HUES6 (cell line): Measurements from ENCODE around the gene RAB25.

Source experiments
- H3K27ac ChIP-seq: 2 replicates; pipeline ENCODE4 v1.7.0; 2013; ENCODE audit warnings: low read depth, mild to moderate bottlenecking, low read length, inconsistent platforms
- H3K27me3 ChIP-seq: 2 replicates; pipeline ENCODE4 v1.6.1; 2013; ENCODE audit warnings: low read length; ENCODE audit not compliant: control insufficient read depth, insufficient read depth
- H3K36me3 ChIP-seq: 2 replicates; pipeline ENCODE4 v1.6.1; 2013; ENCODE audit warnings: low read length; ENCODE audit not compliant: control insufficient read depth, insufficient read depth
- H3K4me1 ChIP-seq: 2 replicates; pipeline ENCODE4 v1.6.1; 2013; ENCODE audit warnings: low read length; ENCODE audit not compliant: control insufficient read depth, insufficient read depth
- H3K4me3 ChIP-seq: 2 replicates; pipeline ENCODE4 v1.5.1; 2013; ENCODE audit warnings: low read depth, low read length
- H3K9ac ChIP-seq: one replicate; pipeline ENCODE4 v1.6.1; 2013; ENCODE audit warnings: mild to moderate bottlenecking, low read length
- H3K9me3 ChIP-seq: 2 replicates; pipeline ENCODE4 v1.6.1; 2013; ENCODE audit warnings: low read depth, low read length; ENCODE audit not compliant: control insufficient read depth, insufficient read depth

Gene RAB25

GRCh38 chr1:156072251-156072650, 11.3 kb downstream of the RAB25 start:
- peaks cover 41% of the 10 kb centered on the region for H3K4me1 ChIP-seq
- H3K27ac ChIP-seq: no peak overlapping the region
- H3K9me3 ChIP-seq: no peaks in the 10 kb centered on the region
- no peak overlapping the region for H3K9ac ChIP-seq
- no peaks in the 10 kb centered on the region for H3K27me3 ChIP-seq
- peaks cover 22% of the 10 kb centered on the region for H3K36me3 ChIP-seq
- H3K4me3 ChIP-seq: no peak overlapping the region

- peaks cover 50% of the 10 kb centered on the region for H3K4me1 ChIP-seq
- no peaks in the 10 kb centered on the region for H3K27me3 ChIP-seq
- no peak overlapping the region for H3K4me3 ChIP-seq
- no peak overlapping the region for H3K27ac ChIP-seq
- H3K9ac ChIP-seq: no peak overlapping the region
- peaks cover 26% of the 10 kb centered on the region for H3K36me3 ChIP-seq
- no peaks in the 10 kb centered on the region for H3K9me3 ChIP-seq
Observed at GRCh38 chr1:156073110-156073687, 12.2 kb downstream of the RAB25 start.

- Histone ChIP-seq H3K9ac (no peak overlapping the region), H3K9me3 (no peaks in the 10 kb centered on the region), H3K36me3 (peaks cover 26% of the 10 kb centered on the region), H3K4me3 (no peak overlapping the region), H3K4me1 (peaks cover 56% of the 10 kb centered on the region), H3K27ac (no peak overlapping the region), H3K27me3 (no peaks in the 10 kb centered on the region)
Observed at GRCh38 chr1:156073740-156074139, 12.8 kb downstream of the RAB25 start.

DNA sequence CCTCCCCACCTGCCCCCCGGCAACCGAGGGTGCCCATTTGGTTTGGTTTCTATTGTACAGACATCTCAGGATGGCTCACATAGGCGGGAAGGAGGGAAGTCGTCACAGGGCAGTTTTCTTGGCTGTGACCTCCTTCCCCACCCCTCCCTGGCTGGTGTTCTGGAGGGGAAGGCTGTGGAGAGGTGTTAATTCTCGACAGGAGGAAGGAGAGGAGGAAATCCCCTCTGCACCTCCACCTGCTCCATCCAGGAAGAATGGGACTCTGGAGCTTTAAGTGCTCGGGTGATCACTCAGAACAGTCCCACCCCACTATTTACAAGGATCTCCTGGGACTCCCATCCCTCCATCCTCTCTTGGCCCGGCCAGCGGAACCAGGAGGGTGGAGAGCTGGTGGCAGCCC, 13.7 kb downstream of the RAB25 start:
- Histone ChIP-seq H3K27ac (no peak overlapping the region), H3K9ac (no peak overlapping the region), H3K27me3 (no peaks in the 10 kb centered on the region), H3K36me3 (peaks cover 25% of the 10 kb centered on the region), H3K4me3 (no peak overlapping the region), H3K4me1 (peaks cover 62% of the 10 kb centered on the region), H3K9me3 (no peaks in the 10 kb centered on the region)

GRCh38 chr1:156075162-156075561, 14.2 kb downstream of the RAB25 start:
- Histone ChIP-seq H3K4me3 (no peak overlapping the region), H3K27me3 (no peaks in the 10 kb centered on the region), H3K4me1 (peaks cover 67% of the 10 kb centered on the region), H3K36me3 (peaks cover 20% of the 10 kb centered on the region), H3K9me3 (no peaks in the 10 kb centered on the region), H3K9ac (no peak overlapping the region), H3K27ac (no peak overlapping the region)

DNA sequence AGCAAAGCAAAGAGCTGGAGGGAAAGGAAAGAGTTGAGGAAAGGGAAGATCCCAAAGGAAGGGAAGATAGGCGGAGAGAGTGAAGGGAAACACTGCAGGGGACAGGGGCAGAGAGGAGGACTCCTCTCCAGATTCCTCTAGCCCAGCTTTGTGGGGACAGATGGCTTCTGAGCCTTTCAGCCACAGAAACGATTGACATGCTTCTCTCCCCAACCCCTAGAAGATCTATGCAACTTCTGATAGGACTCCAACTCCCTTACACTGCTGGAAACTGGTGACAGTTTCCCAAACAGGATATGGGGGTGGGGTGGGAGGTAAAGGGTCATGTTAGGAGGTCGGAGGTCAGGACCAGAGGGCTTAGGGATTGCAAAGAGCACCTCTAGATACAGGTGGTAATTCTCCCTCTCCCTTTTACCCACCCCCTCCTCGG, 14.8 kb downstream of the RAB25 start:
- Histone ChIP-seq H3K9ac (no peak overlapping the region), H3K27ac (no peak overlapping the region)

GRCh38 chr1:156076609-156077429, 15.9 kb downstream of the RAB25 start:
- Histone ChIP-seq H3K27ac (peak overlapping the region; percentile 66; the same call in 1 of the 2 replicates), H3K4me3 (peak overlapping the region; percentile 44), H3K9me3 (no peaks in the 10 kb centered on the region), H3K36me3 (peaks cover 20% of the 10 kb centered on the region), H3K4me1 (peaks cover 68% of the 10 kb centered on the region), H3K9ac (peak overlapping the region; percentile 72), H3K27me3 (no peaks in the 10 kb centered on the region)

More for the DNA sequence above, 14.8 kb downstream of the RAB25 start:
- Histone ChIP-seq H3K36me3 (peaks cover 20% of the 10 kb centered on the region), H3K27me3 (no peaks in the 10 kb centered on the region), H3K4me3 (peak overlapping the region; percentile 44; the same call in 1 of the 2 replicates), H3K9me3 (no peaks in the 10 kb centered on the region), H3K4me1 (peaks cover 68% of the 10 kb centered on the region)

DNA sequence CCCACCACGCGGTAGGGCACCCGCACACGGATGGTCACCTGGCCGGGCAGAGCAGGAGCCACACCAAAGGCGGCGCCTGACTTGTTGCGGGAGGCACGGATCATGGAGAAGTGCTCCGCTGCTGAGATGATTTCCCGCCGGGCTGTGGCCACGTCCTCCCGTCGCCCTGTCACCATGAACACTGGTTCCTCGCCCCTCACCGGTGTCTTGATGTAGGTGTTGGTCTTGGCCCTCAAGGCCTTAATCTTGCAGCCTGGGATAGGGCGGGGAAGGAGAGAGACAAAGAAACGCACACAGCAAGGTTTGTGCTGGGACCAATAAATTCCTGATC, 16.4 kb downstream of the RAB25 start:
- H3K27ac ChIP-seq: peak overlapping the region; percentile 66; the same call in 1 of the 2 replicates
- no peaks in the 10 kb centered on the region for H3K27me3 ChIP-seq
- H3K4me3 ChIP-seq: peak overlapping the region; percentile 44
- no peaks in the 10 kb centered on the region for H3K9me3 ChIP-seq
- peaks cover 66% of the 10 kb centered on the region for H3K4me1 ChIP-seq
- peaks cover 20% of the 10 kb centered on the region for H3K36me3 ChIP-seq
- peak overlapping the region; percentile 72 for H3K9ac ChIP-seq

DNA sequence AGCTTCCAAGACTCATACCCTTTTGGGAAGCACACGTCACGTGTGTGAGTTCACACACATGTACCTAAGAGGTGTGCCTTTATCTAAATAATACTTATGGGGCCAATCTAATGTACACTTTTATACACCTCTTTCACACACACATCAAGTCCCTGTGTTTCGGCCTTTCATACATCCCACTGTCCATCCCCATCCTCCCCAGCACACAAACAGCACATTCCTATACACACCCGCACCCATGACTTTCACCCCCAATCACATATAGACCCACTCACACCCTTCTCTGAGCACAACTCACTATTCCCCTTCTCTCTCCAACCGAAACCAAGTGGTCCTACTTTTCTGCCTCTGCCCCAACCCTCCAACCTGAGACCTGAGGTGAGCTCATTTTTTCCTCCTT, 17.8 kb downstream of the RAB25 start:
- H3K27ac ChIP-seq: no peak overlapping the region
- peak overlapping the region; percentile 22 for H3K4me3 ChIP-seq
- peaks cover 56% of the 10 kb centered on the region for H3K4me1 ChIP-seq
- H3K27me3 ChIP-seq: no peaks in the 10 kb centered on the region
- no peaks in the 10 kb centered on the region for H3K9me3 ChIP-seq
- no peak overlapping the region for H3K9ac ChIP-seq
- H3K36me3 ChIP-seq: peaks cover 16% of the 10 kb centered on the region

- peak overlapping the region; percentile 47 for H3K9ac ChIP-seq
- peaks cover 16% of the 10 kb centered on the region for H3K36me3 ChIP-seq
- H3K4me3 ChIP-seq: peak overlapping the region; percentile 81
- no peaks in the 10 kb centered on the region for H3K27me3 ChIP-seq
- H3K9me3 ChIP-seq: no peaks in the 10 kb centered on the region
- peaks cover 56% of the 10 kb centered on the region for H3K4me1 ChIP-seq
- H3K27ac ChIP-seq: no peak overlapping the region
Observed at GRCh38 chr1:156079762-156080161, 18.8 kb downstream of the RAB25 start.

- H3K4me1 ChIP-seq: peaks cover 56% of the 10 kb centered on the region
- H3K27me3 ChIP-seq: no peaks in the 10 kb centered on the region
- H3K9me3 ChIP-seq: no peaks in the 10 kb centered on the region
- H3K27ac ChIP-seq: peak overlapping the region; percentile 74; the same call in 1 of the 2 replicates
- peak overlapping the region; percentile 94 for H3K9ac ChIP-seq
- H3K36me3 ChIP-seq: peaks cover 16% of the 10 kb centered on the region
- peak overlapping the region; percentile 81 for H3K4me3 ChIP-seq
Observed at GRCh38 chr1:156080241-156080862, 19.4 kb downstream of the RAB25 start.
